Non-pigmented ciliary epithelial cell (primary cell): ENCODE results near the gene HINT1.
"Not testable (repeated sequence)": the region's sequence is repeated elsewhere in the genome, so short reads cannot be mapped to it uniquely, and the experiment has no call there.

Experiments used
- DNase-seq: peaks from one replicate; pipeline ENCODE4 v3.0.0-alpha.2; 2010; ENCODE audit warnings: low read depth

Gene HINT1

DNA sequence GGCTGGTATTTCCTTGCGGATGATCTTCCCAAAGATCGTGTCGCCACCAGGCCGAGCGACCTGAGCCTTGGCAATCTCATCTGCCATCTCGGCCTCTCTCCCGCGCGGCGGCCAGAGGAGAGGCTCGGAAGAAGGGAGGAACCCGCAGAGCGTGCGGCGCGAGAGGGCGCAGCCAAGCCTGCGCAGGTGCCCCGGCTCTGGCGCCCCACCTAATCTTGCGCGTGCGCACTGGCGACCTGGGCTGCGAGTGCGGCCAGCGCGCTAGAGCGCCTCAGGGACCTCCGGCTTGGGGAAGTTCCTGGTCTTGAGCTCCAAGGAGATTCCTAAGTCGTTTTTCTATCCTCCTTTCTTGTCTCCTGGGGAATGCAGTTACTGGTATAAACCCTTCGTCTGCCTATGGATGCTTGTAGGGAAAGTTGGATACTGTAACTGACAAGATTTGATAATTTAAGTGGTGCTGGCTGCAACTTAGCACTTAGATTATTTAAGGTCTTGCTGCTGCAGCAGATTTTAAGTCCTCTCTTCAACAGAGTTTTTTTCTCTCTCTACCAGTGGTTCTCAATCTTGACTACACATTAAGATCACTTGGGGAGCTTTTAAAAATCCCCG, at the start of gene HINT1:
Gene HINT1, minus strand, starts transcription at position 138 of the 609 bp plus-strand sequence. Its CDS starts 51 bp downstream, at position 87.
- DNase-seq: no peak

DNA sequence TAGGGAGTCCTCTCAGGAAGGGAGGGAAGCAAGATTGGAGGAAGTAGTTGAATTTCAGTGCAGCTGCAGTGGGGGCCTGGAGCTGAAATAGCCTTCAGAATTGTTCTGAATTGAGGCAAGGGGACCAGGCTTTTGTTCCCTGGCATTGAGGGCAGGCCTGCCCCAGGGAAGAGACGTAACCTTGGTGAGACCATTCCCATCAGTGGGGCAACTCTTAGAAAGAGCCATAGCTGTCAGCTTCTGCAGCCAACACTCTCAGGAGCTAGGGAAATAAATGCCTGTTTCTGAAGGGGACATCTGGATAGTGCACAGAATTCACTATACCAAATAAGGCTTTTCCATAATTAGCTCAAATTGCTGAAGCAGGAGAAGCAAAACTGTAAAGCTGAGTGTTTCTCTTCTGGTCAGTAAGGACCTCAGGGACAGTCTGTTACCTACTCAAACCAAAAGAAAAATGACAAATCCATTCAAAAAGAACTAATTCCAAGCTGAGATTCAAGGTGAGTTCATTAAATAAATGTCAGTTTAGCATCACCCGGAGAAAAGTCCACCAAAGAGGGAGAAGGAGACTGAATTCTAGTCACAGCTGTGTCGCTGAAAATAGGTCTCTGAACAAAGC, 49.7 kb upstream of the HINT1 start:
- DNase-seq: no peak

DNA sequence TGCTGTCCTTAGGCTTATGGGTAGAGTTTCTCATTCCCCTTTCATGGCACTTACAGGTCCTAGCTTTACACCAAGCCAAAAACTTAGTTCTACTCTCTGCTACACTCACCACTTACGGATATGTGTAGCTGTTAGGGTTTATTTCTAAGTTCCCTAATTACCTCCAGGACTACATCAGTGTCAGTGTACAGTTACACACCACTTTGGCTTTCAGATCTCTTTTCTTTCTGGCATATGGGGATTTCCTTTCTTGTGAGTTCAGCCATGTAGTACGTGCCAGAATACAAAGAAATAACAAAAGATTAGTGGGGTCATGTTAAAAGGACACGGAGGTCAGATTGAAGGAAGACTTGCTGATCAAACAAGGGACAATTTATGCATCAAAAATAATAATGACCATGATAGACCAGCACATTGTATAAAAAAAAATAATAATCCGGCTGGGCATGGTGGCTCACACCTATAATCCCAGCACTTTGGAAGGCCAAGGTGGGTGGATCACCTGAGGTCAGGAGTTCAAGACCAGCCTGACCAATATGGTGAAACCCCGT, 47.5 kb upstream of the HINT1 start:
- DNase-seq: no peak

DNA sequence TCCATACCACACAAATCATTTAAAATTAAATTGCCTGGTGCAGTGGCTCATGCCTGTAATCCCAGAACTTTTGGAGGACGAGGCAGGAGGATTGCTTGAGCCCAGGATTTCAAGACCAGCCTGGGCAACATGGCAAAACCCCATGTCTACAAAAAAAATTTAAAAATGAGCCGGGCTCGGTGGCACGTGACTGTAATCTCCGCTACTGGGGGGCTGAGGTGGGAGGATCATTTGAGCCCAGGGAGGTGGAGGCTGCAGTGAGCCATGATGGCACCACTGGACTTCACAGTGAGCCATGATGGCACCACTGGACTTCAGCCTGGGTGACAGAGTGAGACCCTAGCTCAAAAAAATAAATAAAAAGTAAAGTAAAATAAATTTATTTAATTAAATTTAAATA, 46.6 kb upstream of the HINT1 start:
- no peak for DNase-seq

DNA sequence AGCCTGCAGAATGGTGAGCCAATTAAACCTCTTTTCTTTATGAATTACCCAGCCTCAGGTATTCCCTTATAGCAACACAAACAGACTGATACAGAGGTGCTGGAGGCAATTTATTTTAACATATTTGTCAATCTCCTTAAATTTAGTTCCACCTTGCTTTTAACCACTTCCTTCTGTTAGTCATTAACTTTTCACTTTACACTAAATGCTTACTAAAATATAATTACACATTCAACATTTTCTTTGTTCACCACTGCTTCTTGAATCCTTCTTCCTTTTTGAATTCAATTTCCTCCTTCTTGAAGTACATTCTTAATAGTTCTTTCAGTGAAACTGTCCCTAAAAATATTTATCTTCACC, 45.1 kb upstream of the HINT1 start:
- no peak for DNase-seq

DNA sequence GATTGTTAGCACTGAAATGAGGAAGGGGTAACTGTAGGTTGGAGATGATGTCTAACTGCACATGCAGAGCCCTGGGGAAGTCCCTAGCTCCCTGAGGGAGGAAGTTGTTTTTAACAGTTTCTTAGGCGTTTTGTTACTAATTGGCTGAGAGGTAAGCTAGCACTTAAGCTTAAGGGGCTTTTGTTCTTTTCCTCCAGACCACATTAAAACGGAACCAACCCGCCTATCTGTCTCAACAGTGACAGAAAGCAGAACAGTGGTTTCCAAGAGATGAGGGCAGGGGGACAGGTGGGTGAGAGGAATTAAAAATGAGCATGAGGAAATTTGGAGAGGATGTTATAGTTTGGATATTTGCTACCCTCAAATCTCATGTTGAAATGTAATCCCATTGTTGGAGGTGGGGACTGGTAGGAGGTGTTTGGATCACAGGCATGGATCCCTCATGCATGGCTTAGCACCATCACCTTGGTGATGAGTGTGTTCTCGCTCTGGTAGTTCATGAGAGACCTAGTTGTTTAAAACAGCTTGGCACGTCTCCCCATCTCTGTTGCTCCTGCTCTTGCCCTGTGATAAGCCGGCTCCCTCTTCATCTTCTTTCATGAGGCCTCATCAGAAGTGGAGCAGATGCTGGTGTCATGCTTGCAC, 44.6 kb upstream of the HINT1 start:
- DNase-seq: no peak

DNA sequence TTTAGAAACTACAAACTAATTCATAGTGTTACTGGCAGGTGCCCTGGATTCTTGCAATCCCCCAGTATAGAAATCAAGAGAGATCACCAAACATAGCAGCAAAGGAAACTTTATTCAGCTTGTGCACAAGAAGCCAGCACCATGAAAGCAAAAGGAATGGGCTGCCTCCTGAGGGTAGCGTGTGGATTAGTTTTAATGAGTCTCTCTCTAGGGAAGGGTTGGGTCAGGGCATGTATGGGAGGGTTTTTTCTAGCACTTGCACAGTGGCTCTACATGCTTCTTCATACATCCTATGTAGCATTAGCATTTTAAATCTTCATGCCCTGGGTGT, 44.1 kb upstream of the HINT1 start:
- no peak for DNase-seq

DNA sequence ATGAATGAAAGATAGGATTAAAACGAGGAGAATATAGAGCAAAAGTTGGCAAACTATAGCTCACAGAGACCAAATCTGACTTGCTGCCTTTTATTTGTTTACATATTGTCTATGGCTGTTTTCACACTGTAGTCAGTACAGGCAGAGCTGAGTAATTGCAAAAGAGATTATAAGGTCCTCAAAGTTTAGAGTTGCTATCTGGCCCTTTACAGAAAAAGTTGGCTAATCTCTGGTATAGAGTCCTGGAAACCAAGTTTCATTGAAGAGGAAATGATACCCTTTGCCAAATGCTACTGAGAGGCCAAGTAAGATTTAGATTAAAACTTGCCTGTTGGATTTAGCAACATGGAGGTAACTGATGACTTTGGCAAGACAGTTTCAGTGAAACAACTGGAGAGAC, 41.7 kb upstream of the HINT1 start:
- no peak for DNase-seq

DNA sequence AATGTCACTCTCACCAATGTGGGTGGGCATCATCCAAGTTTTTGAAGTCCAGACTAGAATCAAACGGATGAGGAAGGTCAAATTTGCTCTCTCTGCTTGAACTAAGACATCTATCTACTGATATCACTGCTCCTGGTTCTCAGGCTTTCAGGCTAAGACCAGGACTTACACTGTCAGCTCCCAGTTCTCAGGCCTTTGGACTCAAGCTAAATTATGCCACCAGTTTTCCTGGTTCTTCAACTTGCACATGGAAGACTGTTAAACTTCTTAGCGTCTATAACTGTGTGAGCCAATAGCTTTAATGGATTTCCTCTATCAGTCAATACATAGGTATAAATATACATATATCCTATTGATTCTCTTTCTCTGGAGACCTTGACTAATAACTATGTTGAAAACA, 41.0 kb upstream of the HINT1 start:
- no peak for DNase-seq

DNA sequence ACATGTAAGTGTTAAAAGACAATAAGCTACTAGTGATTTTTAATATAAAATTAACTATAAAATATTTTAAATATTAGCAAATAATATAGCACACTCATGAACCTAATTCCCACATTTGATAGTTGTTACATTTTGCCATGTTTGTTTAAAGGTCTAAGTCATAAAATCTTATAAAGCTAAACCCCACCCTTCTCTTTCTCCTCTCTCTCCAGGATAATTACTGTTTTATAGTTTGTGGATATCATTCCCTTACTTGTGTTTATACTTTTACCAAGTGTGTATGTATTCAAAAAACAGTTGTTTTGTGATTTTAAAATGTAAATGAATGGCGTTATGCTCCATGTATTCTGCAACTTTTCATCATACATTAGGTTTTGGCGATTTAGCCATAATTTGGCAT, 39.9 kb upstream of the HINT1 start:
- no peak for DNase-seq

DNA sequence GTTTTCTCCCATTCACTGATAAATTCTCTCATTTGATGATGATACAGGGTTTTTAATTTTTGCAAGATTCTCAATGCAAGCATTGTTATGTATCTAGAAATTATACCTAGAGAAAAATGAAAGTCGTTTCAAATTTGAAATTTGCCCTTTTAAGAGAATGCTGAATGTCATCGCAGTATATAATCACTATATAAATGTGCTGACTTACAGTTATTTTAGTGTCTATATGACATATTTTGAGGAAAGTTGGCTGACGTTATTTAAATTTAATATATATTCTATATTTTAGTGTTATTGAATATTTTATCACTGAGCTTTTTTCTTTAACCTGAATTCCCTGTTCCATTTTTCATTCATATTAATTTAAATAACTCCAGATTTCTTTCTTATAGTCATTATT, 35.5 kb upstream of the HINT1 start:
- no peak for DNase-seq

DNA sequence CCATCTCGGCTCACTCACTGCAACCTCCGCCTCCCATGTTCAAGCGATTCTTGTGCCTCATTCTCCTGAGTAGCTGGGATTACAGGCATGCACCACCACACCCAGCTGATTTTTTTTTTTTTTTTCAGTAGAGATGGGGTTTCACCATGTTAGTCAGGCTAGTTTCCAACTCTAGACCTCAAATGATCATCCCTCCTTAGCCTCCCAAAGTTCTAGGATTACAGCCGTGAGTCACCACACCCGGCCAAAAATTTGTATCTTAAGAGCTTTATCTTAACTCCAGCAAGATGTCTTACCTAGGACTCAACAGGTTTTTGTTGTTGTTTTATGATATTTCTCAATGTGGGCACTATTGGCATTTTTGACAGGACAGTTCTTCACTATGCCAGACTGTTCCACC, 33.6 kb upstream of the HINT1 start:
- no peak for DNase-seq

DNA sequence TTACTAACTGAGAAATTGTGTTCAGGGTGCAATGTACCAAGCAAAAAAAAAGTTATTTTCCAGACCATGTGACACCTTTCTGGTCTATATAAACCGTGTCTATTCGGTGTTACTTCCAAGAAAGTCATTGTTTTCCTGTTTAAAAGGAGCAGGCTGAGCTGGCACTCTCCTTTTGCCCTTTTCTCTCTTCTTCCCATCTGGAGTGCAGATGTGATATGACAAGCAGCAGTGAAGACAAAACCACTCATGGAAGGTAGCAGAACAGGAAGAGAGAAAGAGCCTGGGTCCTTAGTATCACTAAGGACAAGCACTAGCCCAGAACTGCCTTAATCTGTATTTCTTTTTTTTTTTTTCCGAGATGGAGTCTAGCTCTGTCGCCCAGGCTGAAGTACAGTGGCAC, 31.3 kb upstream of the HINT1 start:
- no peak for DNase-seq

DNA sequence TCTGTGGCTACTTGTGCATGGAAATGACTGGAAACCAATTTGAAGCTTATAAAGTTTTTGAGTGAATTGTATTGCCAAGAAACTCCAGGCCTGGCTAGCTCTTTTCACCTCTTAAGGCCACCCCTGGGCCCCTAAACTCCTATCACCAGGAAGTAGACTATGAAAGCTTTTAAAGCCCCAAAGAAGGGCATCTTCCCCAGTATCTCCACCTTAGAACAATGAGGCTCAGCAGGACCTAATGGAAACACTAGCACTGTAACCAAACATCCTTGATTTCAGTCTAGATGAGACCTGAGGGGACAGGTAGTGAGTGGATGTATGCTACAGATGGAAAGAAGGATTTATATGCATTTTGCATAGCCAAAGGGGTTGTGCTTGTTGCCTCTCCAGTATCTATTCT, 30.6 kb upstream of the HINT1 start:
- no peak for DNase-seq

DNA sequence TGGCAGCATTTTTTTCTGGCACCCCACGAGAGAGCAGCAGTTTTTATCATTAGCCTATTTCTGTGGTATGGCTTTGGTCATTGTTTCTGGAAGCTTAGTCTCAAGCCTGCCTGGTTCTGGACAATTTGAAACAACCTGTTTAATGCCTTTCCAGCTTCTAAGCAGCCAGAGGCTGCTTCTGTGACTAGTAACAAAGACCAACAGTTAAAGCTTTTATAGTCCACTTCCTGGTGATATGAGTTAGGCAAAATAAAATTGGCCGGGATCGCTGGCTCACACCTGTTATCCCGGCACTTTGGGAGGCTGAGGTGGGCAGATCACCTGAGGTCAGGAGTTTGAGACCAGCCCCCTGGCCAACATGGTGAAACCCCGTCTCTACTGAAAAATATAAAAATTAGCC, 29.7 kb upstream of the HINT1 start:
- no peak for DNase-seq

DNA sequence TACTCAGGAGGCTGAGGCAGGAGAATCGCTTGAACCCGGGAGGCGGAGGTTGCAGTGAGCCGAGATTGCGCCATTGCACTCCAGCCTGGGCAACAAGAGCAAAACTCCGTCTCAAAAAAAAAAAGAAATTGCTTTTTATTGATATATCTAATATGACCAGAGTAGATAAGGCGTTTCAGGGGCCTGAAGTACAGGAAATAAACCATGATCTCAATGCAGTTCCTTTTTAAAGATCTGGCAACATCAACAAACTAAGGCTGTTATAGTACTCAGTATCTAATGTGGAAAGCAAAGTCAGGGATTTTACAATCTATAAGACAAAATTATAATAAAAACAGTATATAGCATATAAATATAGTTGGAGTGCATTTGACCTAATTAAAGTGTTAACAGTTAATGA, 28.8 kb upstream of the HINT1 start:
- not testable (repeated sequence) for DNase-seq

DNA sequence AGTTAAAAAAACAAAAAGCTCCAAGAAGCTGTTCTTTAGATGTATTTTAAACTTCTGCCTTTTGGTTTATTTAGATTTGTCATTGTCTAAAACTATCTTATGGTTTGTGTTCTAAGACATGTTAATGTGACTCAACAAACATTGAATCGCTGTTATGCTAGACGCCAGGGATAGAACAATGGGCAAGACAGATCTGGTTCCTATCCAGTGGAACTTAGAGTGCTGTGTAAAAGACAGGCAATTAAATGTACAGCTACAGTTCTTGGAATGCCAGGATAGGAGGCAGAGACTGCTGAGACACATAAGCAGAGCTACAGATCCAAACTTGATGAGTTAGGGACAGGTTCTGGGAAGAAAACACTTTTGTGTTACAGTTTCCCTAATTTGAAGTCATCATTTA, 28.1 kb upstream of the HINT1 start:
- DNase-seq: no peak

DNA sequence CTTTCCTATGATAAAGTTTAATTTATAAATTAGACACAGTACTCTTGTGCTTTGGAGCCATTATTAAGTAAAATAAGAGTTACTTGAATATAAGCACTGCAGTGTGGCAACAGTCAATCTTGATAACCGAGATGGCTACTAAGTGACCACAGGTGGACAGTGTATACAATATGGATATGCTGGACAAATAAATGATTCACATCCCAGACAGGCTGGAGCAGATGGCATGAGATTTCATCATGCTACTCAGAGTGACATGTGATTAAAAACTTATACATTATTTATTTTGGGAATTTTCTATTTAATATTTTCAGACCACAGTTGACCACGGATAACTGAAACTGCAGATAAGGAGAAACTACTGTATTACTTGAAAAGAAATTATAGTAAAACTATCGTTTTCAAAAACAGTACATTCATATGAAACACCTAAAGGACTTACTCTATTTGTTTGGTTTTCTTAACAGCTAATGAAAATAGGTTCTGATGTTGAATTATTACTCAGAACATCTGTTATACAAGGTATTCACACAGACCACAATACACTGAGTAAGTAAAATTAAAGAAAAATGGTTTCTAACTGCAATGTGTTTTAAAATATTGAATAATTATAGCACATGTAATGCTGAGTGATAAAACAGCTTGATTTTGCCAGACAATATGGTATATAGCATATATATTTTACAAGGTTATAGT, 21.7 kb upstream of the HINT1 start:
- no peak for DNase-seq

DNA sequence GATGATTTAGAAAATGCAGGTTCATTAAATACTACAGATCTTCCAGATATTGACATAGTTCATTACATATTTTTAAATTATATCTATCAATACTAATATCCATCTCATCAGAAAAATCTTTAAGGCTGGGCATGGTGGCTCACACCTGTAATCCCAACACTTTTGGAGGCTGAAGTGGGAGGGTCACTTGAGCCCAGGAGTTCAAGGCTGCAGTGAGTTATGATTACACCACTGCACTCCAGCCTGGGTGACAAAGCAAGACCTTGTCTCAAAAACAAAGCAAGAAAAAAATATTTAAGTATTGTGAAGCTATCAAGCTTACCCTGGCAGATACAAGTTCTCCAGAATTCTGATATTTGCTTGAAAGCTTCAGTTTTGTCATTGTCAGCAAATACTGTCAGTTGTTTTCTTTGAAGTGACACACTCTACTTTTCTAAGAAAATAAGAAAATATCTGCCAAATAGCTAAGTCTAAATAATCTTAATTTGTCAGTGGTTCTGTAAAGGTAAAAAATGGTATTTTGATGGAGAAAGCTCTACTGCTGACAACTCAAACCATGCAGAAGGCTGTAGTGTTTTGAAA, 20.6 kb upstream of the HINT1 start:
- DNase-seq: no peak

DNA sequence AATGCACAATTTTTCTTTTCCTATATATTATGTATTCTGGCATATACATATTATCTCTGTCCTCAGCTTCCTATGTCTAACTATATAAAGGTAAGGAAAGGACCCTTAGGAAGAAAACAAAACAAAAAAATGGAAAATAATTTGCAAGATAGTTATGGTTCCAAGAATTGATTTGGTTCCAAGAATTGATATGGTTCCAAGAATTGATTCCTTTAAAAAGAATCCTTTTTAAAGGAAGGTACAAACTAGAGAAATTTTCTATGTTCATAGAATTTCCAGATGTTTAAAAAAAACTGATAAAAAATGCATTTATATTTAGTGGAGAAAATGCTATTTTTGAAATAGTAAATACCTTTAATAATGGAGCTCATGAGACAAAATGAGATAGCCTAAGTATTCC, 17.8 kb upstream of the HINT1 start:
- DNase-seq: no peak

DNA sequence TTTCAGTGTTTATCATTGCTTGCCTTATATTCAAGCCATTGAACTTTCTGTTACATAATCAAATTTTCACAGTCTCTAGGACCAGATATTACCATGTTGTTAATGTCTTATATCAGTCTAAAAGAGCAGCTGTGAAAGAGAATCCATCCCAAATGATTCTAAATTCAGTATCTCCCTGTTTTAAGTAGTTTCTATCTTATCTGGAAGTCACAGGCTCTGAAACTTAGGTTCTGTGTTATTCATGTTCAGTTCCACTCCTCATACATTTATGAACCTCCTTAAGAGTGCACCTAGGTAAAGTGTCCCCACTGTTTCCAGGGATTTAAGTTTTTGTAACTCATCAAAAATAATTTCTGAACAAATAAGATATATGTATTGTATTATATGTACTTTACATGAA, 15.4 kb upstream of the HINT1 start:
- no peak for DNase-seq

DNA sequence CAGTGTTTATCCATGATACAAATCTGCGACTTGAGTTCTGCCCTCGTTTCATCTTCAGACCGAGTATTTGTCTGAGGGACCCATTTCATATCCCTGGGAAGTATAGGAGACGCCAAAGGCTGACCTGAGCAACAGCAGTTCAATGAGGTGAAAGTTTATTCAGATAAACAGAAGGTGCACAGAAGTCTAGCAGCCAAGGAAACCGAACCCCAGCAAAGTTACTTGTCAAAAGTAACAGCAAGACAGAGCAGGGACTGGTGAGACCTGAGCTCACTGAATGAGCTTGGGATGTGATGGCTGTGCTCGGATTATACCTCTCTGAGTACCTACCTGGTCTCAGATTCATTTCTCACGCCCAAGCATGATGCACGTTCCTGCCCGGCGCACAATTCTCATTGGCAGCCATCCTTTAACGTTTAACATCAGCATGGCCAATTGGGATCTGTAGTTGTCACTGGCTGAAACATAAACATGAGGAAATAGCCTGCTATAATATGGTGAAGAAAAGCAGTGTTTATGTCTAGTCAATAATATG, 6.3 kb upstream of the HINT1 start:
- DNase-seq: no peak
